A549 (cell line): ENCODE data around the gene PPP2R3C.
"Not testable (repeated sequence)": the region's sequence is repeated elsewhere in the genome, so short reads cannot be mapped to it uniquely, and the experiment has no call there.

Experiments
- CEBPB ChIP-seq, 2 experiments: fragments of >200 bp in 1 of 2; sonication (Bioruptor Twin) in 1 of 2; formaldehyde crosslinking in 1 of 2; IDR thresholded peaks; 2 replicates each; pipeline ENCODE4 v1.6.1; 2012 to 2016
- ESRRA ChIP-seq: fragments of 150-350 bp; IDR thresholded peaks from 2 replicates; pipeline ENCODE4 v1.6.1; 2014; ENCODE audit warnings: mild to moderate bottlenecking, low read length, borderline replicate concordance
- JUN ChIP-seq, 2 experiments: fragments of >200 bp; sonication (Bioruptor Twin); formaldehyde crosslinking; IDR thresholded peaks; 2 replicates in 1 of 2; 3 replicates in 1 of 2; pipeline ENCODE4 v1.6.1; 2016 to 2017
- KDM1A ChIP-seq: fragments of 200-600 bp; sonication (generic); IDR thresholded peaks from 2 replicates; pipeline ENCODE4 v1.6.1; 2016; ENCODE audit warnings: low read depth, mild to moderate bottlenecking
- NR3C1 ChIP-seq: fragments of >200 bp; sonication (Bioruptor Twin); formaldehyde crosslinking; IDR thresholded peaks from 3 replicates; pipeline ENCODE4 v1.6.1; 2017
- POLR2A ChIP-seq: IDR thresholded peaks from 2 replicates; pipeline ENCODE4 v1.6.1; 2012; ENCODE audit warnings: mild to moderate bottlenecking, low read length
- RARB ChIP-seq: fragments of 250-450 bp; sonication (Bioruptor Pico); IDR thresholded peaks from 2 replicates; pipeline ENCODE4 v1.8.0; 2021; ENCODE audit warnings: mild to moderate bottlenecking, moderate library complexity
- REST ChIP-seq: fragments of 200-600 bp; sonication (generic); IDR thresholded peaks from 2 replicates; pipeline ENCODE4 v1.6.1; 2016; ENCODE audit warnings: antibody characterized with exemption, mild to moderate bottlenecking, moderate library complexity
- TF ChIP-seq, protein P1 (sequence below): fragments of >200 bp; sonication (Bioruptor Twin); formaldehyde crosslinking; IDR thresholded peaks from 3 replicates; pipeline ENCODE4 v1.5.1; 2016

GRCh38 chr14:35065731-35066130 is 56.1 kb downstream of the PPP2R3C start:
- TF ChIP-seq JUN (IDR thresholded peaks at IDR 0.05); RARB (CRISPR knock-in tag); NR3C1; CEBPB (IDR thresholded peaks at IDR 0.05); KDM1A; REST; POLR2A; ESRRA: not testable (repeated sequence)
- TF ChIP-seq, protein P1, sequence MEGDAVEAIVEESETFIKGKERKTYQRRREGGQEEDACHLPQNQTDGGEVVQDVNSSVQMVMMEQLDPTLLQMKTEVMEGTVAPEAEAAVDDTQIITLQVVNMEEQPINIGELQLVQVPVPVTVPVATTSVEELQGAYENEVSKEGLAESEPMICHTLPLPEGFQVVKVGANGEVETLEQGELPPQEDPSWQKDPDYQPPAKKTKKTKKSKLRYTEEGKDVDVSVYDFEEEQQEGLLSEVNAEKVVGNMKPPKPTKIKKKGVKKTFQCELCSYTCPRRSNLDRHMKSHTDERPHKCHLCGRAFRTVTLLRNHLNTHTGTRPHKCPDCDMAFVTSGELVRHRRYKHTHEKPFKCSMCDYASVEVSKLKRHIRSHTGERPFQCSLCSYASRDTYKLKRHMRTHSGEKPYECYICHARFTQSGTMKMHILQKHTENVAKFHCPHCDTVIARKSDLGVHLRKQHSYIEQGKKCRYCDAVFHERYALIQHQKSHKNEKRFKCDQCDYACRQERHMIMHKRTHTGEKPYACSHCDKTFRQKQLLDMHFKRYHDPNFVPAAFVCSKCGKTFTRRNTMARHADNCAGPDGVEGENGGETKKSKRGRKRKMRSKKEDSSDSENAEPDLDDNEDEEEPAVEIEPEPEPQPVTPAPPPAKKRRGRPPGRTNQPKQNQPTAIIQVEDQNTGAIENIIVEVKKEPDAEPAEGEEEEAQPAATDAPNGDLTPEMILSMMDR = not testable (repeated sequence)
